Bone marrow (tissue), 2 donors: ENCODE results near the gene SLCO2B1.

Source experiments
- DNase-seq, 2 donors: peaks; one replicate each; lab custom pipeline; 2025; lab: John Stamatoyannopoulos, UW

Gene SLCO2B1

DNA sequence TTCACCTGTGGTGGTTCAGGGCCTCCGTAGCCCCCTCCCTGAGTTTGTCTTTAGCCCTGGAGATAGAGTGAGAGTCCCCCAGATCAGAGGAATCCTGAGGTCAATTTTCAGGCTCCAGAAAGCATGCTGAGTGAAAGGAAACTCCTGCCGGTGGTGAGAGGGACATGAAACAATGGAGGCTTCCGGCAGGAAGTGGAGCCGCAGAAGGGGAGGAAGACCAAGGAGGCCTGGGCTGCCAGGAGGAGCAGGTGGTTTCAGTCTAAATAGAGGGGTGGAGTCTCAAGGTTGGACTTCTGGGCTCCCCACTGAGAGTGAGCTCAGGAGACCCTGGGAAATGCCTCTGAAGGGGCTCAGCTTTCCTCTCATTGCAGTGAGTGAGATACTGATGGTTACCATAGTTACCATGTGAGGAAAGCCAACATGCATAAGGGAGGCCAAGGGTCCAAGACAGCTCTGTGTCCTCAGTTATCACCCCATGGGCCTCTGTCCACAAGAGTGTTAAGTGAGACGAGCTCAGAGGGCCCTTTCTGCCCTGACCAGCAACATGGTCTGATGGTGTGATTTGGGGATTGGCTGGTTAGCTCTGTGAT, 10.7 kb downstream of the SLCO2B1 start:
- DNase-seq: no peak

- DNase-seq: no peak
These were observed 12.0 kb downstream of the SLCO2B1 start for GRCh38 chr11:75162954-75163353.

- no peak for DNase-seq
These were observed 13.3 kb downstream of the SLCO2B1 start for GRCh38 chr11:75163921-75164849.

DNA sequence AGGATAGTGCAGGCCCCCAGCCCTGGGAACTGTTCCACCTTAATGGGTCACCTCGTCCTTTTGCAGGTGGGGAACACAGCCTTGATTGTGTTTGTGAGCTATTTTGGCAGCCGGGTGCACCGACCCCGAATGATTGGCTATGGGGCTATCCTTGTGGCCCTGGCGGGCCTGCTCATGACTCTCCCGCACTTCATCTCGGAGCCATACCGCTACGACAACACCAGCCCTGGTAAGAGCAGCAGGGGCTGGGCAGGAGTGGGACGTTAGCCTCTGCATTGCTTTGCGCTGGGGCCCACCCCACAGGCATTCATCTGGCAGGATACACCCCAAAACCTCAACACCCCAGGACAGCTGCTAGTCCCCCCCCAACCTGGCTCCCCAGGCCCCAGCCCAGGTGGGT, 14.8 kb downstream of the SLCO2B1 start:
- DNase-seq: no peak

- DNase-seq: no peak
These were observed 15.9 kb downstream of the SLCO2B1 start for GRCh38 chr11:75166791-75167190.

DNA sequence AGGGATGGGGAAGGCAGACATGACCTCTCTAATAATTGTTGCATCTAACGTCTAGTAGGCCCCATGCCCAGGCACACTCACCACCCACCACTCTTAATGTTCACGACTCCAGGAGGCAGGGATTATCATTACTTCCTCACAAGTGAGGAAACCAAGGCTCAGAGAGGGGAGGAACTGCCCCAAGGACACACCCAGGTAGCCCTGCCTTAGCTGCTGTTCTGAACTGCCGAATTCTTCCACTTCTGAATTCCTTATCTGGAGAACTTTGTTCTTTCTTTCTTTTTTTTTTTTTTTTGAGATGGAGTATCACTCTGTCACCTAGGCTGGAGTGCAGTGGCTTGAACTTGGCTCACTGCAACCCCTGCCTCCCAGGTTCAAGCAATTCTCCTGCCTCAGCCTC, 16.7 kb downstream of the SLCO2B1 start:
- no peak for DNase-seq

- DNase-seq: no peak
These were observed 18.4 kb downstream of the SLCO2B1 start for GRCh38 chr11:75169101-75169885.

GRCh38 chr11:75170516-75171201, 19.8 kb downstream of the SLCO2B1 start:
- DNase-seq: no peak

- DNase-seq: no peak
These were observed 22.4 kb downstream of the SLCO2B1 start for GRCh38 chr11:75173336-75173735.

DNA sequence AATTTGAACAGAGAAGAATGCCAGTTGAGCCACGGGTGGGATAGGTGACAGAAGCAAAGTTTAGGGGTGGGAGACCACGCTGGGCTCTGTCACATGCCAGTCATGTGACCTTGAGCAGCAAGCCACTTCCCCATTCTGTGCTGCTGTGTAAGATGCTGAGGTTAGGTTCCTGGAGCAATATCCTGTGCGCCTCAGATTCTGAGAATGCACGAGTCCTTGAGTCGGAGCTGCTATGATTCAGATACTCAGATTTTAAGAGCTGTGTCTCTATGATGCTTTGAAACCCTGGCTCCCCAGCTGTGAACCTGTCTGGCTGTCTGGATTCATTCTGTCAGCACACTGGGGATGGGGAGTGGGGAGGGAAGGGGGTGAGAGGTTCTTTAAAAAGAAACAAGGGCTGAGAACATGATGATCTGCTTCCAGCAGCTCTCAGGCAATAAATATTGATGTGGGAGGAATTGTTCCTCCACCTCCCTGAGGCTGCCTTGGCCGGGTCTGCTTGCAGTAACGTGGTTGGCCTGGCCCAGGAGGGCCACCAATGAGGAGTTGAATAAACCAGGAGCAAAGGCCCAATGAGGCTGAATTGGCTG, 24.0 kb downstream of the SLCO2B1 start:
- DNase-seq: no peak

- DNase-seq: no peak
These were observed 31.8 kb downstream of the SLCO2B1 start for GRCh38 chr11:75182664-75183063.

DNA sequence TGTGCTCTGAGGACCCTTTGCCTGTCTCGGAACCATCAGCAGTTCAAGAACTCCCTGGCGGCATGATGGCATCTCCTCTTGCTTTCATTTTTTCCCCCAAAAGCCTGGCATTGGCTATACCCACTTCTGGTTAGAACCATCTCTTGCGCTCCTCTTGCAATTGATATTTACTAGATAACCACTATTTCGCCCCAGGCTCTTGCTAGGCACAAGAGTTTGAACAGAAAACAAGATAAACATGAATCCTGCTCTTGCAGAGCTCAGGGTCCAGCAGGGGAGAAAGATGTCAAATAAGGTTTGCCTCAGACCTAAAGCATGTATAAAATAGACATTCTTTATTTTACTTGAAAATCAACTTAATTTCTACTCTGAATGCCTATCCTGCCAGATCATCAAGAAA, 33.1 kb downstream of the SLCO2B1 start:
- DNase-seq: no peak

GRCh38 chr11:75184757-75185425, 34.0 kb downstream of the SLCO2B1 start:
- DNase-seq: no peak

GRCh38 chr11:75185866-75186265, 35.0 kb downstream of the SLCO2B1 start:
- no peak for DNase-seq

DNA sequence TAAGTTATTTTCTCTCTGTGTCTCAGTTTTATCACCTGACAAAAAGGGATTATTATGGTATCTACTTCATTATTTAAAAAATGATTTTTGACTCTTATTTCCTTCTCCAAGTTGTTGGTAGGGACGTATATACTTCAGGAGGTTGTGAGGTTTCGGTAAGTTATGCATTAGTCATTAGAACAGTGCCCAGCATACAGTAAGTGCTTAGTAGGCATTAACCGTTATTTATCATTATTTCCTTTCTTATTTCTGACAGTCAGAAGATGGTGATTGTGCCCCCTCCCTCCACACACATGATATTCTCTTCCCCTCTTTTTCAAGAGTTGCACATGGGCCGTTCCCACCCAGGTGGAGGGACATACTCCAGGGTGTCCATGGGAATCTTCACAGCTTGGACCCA, 36.1 kb downstream of the SLCO2B1 start:
- no peak for DNase-seq

- no peak for DNase-seq
These were observed 37.8 kb downstream of the SLCO2B1 start for GRCh38 chr11:75188671-75189070.

GRCh38 chr11:75189108-75189507, 38.2 kb downstream of the SLCO2B1 start:
- no peak for DNase-seq

GRCh38 chr11:75189911-75190310, 39.0 kb downstream of the SLCO2B1 start:
- DNase-seq: no peak

GRCh38 chr11:75190652-75191329, 39.9 kb downstream of the SLCO2B1 start:
- no peak for DNase-seq

- no peak for DNase-seq
These were observed 40.4 kb downstream of the SLCO2B1 start for GRCh38 chr11:75191330-75191717.

DNA sequence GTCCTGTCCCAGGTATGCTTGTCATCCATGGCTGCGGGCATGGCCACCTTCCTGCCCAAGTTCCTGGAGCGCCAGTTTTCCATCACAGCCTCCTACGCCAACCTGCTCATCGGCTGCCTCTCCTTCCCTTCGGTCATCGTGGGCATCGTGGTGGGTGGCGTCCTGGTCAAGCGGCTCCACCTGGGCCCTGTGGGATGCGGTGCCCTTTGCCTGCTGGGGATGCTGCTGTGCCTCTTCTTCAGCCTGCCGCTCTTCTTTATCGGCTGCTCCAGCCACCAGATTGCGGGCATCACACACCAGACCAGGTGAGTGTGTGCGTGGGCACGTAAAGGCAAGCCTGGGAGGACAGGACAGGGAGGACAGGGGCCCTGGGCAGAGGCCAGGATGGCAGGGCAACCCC, 42.4 kb downstream of the SLCO2B1 start:
- no peak for DNase-seq
